Astrocyte of the spinal cord (primary cell): ENCODE results near the gene CLIP3.

Source experiments
- DNase-seq: peaks from one replicate; pipeline ENCODE4 v3.0.0; 2011; ENCODE audit warnings: low read depth, low spot score
- H3K4me3 ChIP-seq: 2 replicates; pipeline ENCODE4 v1.5.1; 2011; ENCODE audit warnings: low read depth, mild to moderate bottlenecking, low read length, moderate library complexity
- CTCF ChIP-seq: IDR thresholded peaks from 2 replicates; pipeline ENCODE4 v1.5.1; 2012; ENCODE audit warnings: low read depth, mild to moderate bottlenecking, low read length, inconsistent platforms
- in situ Hi-C: cut with HindIII; loops from 2 replicates; pipeline ENCODE4 v1.10.0; 2017; ENCODE audit warnings: low sequenced_read_pairs

Gene CLIP3

GRCh38 chr19:36054733-36055686, 22.3 kb upstream of the CLIP3 start, which contains the start of gene WDR62:
WDR62 (plus strand) TSS chr19:36054897; CDS start chr19:36054972, 75 bp downstream.
- in situ Hi-C loops: no loop called here
- DNase-seq: peak; percentile 23
- no peak for TF ChIP-seq CTCF
- H3K4me3 ChIP-seq: peak within 1 kb of the TSS; percentile 85

GRCh38 chr19:36054119-36054732, 21.6 kb upstream of the CLIP3 start, which contains the start of gene THAP8:
THAP8 (minus strand) TSS chr19:36054285; CDS start chr19:36054217, 68 bp downstream.
- in situ Hi-C loops: no loop called here
- peak; percentile 55 for TF ChIP-seq CTCF
- peak; percentile 100 for DNase-seq
- peak within 1 kb of the TSS; percentile 85 for H3K4me3 ChIP-seq

GRCh38 chr19:36051637-36052036, 19.0 kb upstream of the CLIP3 start:
- H3K4me3 ChIP-seq: no peak overlapping the region
- DNase-seq: no peak
- TF ChIP-seq CTCF: no peak
- in situ Hi-C loops: no loop called here

GRCh38 chr19:36051236-36051635, 18.6 kb upstream of the CLIP3 start:
- no peak for DNase-seq
- in situ Hi-C loops: no loop called here
- H3K4me3 ChIP-seq: no peak overlapping the region
- peak; percentile 27 for TF ChIP-seq CTCF

GRCh38 chr19:36049080-36049698, 16.5 kb upstream of the CLIP3 start:
- in situ Hi-C loops: no loop called here

More at GRCh38 chr19:36049080-36049698, 16.5 kb upstream of the CLIP3 start:
- no peak for TF ChIP-seq CTCF
- DNase-seq: no peak
- H3K4me3 ChIP-seq: no peak overlapping the region
